Esophagus squamous epithelium (tissue), 4 donors: ENCODE results near the gene WBP2NL.

ENCODE experiments used
- CTCF ChIP-seq, 6 experiments: fragments of 450-650 bp in 4 of 6; fragments of 200-600 bp in 2 of 6; sonication (generic) in 2 of 6; IDR thresholded peaks; one replicate each; pipeline ENCODE4 v1.5.1; 2016 to 2019; ENCODE audit warnings: antibody characterized with exemption in 6 of 6, mild to moderate bottlenecking in 4 of 6, moderate library complexity in 4 of 6
- POLR2A ChIP-seq, 4 donors: fragments of 450-650 bp; IDR thresholded peaks; one replicate each; pipeline ENCODE4 v1.6.1; 2017; ENCODE audit warnings: antibody characterized with exemption in 4 of 4, mild to moderate bottlenecking in 4 of 4, moderate library complexity in 3 of 4

GRCh38 chr22:42065438-42066125, 67.0 kb downstream of the WBP2NL start:
- no peak for TF ChIP-seq CTCF (IDR thresholded peaks at IDR 0.05)
- TF ChIP-seq POLR2A (IDR thresholded peaks at IDR 0.05) = no peak
